DOHH2 (cell line): Measurements from ENCODE around the gene HIC1.

ENCODE experiments used
- EZH2phosphoT487 ChIP-seq: fragments of 200-600 bp; sonication (generic); IDR thresholded peaks from 2 replicates; pipeline ENCODE4 v1.6.1; 2017; ENCODE audit warnings: borderline replicate concordance, mild to moderate bottlenecking, antibody characterized with exemption, low read length, moderate library complexity, mixed read lengths
- TF ChIP-seq, protein P1 (sequence below): fragments of 200-600 bp; sonication (generic); IDR thresholded peaks from one replicate; pipeline ENCODE4 v1.5.1; 2014; ENCODE audit warnings: antibody characterized with exemption, mild to moderate bottlenecking, low read depth, low read length; ENCODE audit not compliant: poor library complexity, severe bottlenecking

DNA sequence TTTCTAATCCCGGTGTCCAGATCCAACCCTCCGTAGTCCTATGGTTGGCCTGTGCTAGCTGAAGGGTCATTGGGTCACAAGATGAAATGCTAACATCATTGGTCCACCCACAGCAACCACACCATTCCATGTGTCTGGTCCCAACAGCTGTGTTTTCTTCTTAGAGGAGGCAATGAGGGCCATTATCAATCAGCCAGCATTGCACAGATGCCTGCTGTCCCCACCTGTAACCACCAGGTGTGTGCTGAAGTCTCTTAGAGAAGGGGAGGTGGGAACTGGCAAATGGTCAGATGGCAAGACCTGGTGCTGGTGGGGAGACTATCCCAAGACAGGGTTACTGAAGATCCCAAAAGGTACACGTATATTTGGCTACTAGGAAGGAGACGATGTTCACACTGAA, 37.4 kb downstream of the HIC1 start:
- TF ChIP-seq, protein P1, sequence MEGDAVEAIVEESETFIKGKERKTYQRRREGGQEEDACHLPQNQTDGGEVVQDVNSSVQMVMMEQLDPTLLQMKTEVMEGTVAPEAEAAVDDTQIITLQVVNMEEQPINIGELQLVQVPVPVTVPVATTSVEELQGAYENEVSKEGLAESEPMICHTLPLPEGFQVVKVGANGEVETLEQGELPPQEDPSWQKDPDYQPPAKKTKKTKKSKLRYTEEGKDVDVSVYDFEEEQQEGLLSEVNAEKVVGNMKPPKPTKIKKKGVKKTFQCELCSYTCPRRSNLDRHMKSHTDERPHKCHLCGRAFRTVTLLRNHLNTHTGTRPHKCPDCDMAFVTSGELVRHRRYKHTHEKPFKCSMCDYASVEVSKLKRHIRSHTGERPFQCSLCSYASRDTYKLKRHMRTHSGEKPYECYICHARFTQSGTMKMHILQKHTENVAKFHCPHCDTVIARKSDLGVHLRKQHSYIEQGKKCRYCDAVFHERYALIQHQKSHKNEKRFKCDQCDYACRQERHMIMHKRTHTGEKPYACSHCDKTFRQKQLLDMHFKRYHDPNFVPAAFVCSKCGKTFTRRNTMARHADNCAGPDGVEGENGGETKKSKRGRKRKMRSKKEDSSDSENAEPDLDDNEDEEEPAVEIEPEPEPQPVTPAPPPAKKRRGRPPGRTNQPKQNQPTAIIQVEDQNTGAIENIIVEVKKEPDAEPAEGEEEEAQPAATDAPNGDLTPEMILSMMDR: no peak
- TF ChIP-seq EZH2phosphoT487: no peak
